ENCODE data around the gene CSE1L.

DNA sequence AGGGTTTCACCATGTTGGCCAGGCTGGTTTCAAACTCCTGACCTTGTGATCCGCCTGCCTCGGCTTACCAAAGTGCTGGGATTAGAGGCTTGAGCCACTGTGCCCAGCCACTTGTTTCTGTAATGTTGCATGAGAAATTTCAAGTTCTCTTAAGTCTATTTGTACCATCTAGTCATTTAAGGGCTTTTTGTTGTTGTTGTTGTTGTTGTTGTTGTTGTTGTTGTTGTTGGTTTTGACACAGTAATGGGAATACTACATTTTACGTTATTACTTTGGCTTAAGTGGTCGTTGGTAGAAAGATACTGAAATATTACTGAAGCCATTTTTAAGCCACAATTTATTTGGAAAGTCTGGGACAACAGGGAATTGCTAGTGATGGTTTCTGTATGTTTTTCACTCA lies 52.0 kb downstream of the CSE1L start:
- TF ChIP-seq, protein P1, sequence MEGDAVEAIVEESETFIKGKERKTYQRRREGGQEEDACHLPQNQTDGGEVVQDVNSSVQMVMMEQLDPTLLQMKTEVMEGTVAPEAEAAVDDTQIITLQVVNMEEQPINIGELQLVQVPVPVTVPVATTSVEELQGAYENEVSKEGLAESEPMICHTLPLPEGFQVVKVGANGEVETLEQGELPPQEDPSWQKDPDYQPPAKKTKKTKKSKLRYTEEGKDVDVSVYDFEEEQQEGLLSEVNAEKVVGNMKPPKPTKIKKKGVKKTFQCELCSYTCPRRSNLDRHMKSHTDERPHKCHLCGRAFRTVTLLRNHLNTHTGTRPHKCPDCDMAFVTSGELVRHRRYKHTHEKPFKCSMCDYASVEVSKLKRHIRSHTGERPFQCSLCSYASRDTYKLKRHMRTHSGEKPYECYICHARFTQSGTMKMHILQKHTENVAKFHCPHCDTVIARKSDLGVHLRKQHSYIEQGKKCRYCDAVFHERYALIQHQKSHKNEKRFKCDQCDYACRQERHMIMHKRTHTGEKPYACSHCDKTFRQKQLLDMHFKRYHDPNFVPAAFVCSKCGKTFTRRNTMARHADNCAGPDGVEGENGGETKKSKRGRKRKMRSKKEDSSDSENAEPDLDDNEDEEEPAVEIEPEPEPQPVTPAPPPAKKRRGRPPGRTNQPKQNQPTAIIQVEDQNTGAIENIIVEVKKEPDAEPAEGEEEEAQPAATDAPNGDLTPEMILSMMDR (IDR thresholded peaks at IDR 0.05), result no peak
- no peak for TF ChIP-seq POLR2A (IDR thresholded peaks at IDR 0.05)
